Femur (tissue), 1 donor: ENCODE data around the gene ZNF548.

Experiments used
- DNase-seq: peaks from one replicate; pipeline ENCODE4 v3.0.0-alpha.2; 2017

Gene ZNF548

DNA sequence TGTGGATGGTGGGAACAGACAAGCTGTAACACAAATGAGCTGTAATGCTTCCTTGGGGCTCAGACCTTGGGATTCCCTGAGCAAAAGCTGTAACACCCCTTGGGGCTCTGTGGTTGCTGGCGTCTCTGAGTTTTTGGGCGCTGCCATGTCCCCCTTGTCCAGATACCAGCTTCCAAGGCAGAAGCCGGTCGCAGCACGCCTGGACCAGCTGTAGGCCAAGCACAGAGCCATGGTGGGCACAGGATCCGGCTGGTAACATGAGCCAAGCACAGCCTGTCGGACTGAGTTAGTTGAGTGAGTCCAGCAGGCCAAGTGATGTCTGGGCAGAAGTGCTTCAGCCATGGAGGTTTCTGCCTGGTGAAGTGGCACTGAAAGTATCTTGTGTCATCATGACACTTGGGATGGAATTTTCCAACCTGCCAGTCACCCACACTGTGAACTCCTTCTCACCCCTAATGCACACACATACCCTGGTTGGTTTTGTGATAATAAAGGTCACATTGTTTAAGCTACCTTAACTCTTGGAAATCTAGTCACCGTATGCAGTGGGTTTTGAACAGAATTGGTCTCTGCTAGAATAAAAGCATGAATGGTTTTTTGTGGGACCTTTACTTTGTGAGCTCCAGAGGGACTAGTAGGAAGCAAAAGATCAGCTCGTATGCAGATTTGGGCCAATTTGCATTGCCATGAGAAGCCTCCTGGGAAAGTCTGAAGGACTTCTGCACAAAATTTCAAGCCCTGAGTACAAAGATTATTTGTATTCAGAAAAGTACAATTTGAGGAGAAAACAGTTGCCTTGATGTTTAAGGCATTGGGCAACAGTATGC is 14.3 kb downstream of the ZNF548 start:
- no peak for DNase-seq

DNA sequence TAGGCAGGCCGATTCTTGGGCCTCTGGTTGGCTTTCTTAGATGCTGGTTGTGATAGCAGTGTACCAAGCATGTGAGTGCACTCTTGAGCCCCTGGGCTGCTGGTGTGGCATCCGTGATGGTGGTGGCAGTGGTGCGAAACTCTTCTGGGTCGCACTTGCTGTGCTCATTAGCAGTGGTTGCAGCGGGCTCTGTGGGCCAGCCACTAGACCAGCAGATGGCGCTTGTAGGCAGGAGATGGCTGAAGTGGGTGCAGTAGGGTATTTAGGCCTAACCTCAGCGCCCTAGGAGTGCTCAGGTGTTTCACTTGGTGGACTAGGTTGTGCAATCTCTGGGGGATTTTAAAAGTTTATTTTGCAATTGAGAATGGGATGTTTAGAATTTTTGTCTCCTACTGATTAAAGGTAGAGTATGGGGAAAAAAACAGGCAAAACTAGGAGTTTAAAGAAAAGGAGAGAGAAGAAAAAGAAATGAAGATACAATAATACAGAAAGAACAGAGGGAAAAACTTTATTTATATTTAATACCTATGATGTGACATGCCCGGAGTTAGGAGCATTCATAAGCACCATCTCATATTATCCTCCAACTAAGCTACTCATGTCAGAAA is 17.0 kb downstream of the ZNF548 start:
- peak; percentile 58 for DNase-seq

GRCh38 chr19:57410877-57411671 is 21.4 kb downstream of the ZNF548 start, which contains the start of gene ZNF17:
ZNF17 (plus strand) TSS chr19:57411161; CDS start chr19:57413616, 2,455 bp downstream.
- peak; percentile 97 for DNase-seq

DNA sequence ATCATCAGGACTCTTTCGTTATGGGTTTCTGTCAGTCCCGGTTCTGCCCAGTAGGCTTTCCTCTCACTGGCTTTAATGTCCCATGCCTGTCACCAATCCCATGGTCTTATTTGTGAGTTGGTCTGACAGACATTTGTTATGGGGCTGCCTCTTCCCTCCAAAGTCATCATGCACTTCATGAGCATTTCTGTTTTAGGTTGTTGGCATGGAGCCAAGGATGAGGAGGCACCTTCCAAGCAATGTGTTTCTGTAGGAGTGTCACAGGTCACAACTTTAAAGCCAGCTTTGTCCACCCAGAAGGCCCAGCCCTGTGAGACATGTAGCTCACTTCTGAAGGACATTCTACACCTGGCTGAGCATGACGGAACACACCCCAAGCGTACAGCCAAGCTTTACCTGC is 29.8 kb downstream of the ZNF548 start:
- DNase-seq, result no peak

GRCh38 chr19:57421037-57421436 is 31.4 kb downstream of the ZNF548 start:
- DNase-seq, result no peak

GRCh38 chr19:57434386-57435061 is 44.9 kb downstream of the ZNF548 start:
- DNase-seq, result no peak

DNA sequence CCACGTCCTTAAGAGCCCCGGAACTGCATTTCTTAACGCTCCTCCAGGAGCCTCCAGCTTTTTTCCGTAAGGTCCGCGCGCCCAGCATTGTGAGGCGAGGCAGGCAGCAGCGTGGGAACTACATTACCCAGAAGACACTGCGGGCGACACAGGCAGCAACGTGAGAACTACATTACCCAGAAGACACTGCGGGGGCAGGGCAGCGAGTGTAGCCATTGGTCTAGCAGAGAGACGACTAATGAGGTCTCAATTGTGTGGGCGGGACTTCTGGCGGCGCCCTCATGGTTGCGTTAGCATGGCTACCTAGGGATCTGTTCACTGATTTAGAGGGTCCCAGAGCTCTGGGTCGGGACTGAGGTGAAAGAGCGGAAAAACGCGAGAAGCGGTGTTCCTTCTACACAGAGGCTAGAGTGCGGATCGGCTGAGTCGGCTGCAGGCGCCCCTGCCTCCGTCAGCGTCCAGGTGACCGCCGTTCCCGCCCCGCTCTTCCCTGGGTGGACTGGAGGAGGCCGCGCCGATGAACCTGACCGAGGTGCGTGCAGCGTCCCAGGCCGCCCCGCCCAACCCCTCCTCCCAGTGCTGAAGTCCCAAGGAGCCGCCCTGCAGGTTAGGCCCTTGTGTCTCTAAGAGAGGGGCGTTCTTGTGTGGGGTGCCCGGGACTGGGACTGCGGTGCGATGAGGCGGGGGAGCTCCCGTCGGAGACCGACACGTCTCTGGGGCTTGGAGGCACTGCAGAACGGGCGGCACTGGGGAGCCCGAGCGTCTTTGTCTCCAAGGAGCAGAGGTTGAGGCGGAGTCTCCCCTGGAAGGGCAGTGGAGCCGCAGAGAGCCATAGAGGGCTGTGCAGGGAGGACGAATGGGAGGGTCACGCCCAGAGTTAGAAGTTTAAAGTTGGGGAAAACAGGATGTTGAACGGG is 45.7 kb downstream of the ZNF548 start, which contains the start of gene ZNF749:
Gene ZNF749 (plus strand): TSS at position 264 of the 917 bp plus-strand sequence. CDS start 254 bp downstream, at position 518.
- DNase-seq, result peak; percentile 99

DNA sequence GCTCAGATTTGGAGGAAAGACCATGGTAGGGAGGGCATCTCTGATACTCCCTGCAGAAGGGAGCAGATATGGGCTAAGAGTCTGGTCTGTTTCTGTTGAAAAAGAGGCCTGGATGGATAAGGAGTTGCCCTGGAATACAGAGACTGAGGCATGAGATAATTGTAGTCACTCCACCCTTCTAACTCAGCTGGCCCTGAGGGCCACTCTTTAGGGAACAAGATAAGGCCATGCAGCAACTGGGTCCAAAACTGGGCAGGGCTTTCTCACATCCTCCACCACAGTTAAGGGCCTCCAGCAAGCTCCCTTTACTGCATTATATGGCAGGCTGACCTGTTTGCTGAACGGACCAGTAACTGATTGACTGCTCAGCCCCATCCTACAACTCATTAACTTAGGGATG is 46.8 kb downstream of the ZNF548 start:
- DNase-seq, result no peak

DNA sequence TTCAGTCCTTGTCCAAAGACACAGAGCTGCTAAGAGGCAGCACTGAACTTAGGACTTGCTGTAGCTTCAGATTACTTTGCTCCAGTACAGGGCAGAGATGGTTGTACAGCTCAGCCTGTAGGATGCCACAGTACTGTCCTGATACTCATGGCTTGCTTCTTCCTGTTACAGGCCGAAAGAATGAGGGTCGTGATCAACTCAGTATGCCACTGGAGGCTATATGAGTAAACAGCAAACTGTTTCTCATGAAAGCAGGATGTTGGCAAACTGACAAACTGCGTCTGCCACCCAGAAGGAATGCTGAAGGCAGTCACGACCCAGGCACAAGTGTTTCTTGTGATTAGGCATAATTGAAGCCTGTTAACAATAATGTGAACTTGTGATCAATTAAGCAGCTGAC is 48.3 kb downstream of the ZNF548 start:
- no peak for DNase-seq

- DNase-seq, result no peak
Measured at GRCh38 chr19:57438925-57439324, 49.3 kb downstream of the ZNF548 start.

DNA sequence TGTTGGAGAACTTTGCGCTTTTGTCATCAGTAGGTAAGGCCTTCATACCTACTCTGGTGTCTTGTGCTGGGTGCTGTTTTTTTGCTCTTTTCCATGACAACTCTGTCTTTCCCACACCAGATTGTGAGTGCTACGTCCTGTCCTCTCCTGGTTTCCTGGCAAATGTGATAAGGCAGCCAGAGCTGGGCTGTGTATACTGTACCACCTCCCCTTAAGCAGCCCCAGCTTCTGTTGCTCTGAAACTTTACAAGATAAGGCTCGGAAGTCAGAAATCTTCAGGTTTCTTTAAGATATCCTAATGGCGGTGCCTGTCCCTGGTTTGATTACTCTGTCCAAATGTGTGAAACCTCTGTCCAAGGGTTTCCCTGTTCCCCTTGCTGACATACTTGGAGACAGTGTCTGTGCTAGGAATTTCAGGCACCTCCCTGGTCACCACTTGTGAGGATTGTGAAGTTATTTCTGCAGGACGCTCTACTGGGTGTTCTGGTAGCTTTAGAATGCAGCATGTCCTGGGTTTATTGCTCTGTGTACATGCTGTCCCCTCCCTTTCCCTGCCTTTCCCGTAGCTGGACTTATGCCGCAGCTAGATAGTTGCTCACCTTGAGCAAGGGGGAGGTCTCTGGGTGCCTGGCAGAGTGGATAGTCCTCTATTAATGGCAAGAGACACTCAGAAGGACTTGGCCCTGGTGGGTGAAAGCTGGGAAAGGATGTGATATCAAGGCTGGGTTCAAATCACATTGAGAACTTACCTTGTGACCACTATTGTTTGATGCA is 52.5 kb downstream of the ZNF548 start:
- DNase-seq, result no peak

DNA sequence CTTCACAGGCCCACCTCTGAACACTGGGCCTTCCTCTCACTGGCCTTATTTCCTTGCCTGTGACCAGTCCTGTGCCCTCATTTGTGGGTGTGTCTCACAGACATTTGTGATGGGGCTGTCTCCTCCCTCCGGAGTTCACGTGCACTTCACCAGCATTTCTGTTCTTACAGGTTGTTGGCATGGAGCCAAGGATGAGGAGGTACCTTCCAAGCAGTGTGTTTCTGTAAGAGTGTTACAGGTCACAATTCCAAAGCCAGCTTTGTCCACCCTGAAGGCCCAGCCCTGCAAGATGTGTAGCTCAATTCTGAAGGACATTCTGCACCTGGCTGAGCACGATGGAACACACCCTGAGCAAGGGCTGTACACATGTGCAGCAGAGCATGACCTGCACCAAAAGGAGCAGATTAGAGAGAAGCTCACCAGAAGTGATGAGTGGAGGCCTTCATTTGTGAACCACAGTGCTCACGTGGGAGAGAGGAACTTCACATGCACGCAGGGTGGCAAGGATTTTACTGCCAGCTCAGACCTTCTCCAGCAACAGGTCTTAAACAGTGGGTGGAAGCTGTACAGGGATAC is 53.6 kb downstream of the ZNF548 start:
- DNase-seq, result no peak

- DNase-seq, result no peak
Measured at GRCh38 chr19:57452307-57452706, 62.7 kb downstream of the ZNF548 start.
